ENCODE data around the gene MILR1.

MILR1 gene

GRCh38 chr17:64459284-64459747 lies 10.4 kb downstream of the MILR1 start:
- TF ChIP-seq TAF1 (IDR thresholded peaks at IDR 0.05; ENCODE audit: borderline replicate concordance, insufficient read depth, low read length): no peak
- TF ChIP-seq SIN3A (IDR thresholded peaks at IDR 0.05; ENCODE audit: borderline replicate concordance, insufficient read depth, low read length): no peak
- TF ChIP-seq FOXP2 (optimal IDR thresholded peaks at IDR 0.05; ENCODE audit: borderline replicate concordance, extremely low read depth, extremely low read length, insufficient read depth): no peak
- no peak for TF ChIP-seq POLR2AphosphoS5 (IDR thresholded peaks at IDR 0.05; ENCODE audit: low read depth, low read length)
- TF ChIP-seq REST (IDR thresholded peaks at IDR 0.05; ENCODE audit: insufficient read depth in 1 of 2, low read depth in 2 of 2, low read length in 2 of 2): no peak

- TF ChIP-seq SIN3A (IDR thresholded peaks at IDR 0.05; ENCODE audit: borderline replicate concordance, insufficient read depth, low read length) (no peak), REST (IDR thresholded peaks at IDR 0.05; ENCODE audit: insufficient read depth in 1 of 2, low read depth in 2 of 2, low read length in 2 of 2) (no peak), POLR2AphosphoS5 (IDR thresholded peaks at IDR 0.05; ENCODE audit: low read depth, low read length) (no peak), TAF1 (IDR thresholded peaks at IDR 0.05; ENCODE audit: borderline replicate concordance, insufficient read depth, low read length) (no peak), FOXP2 (optimal IDR thresholded peaks at IDR 0.05; ENCODE audit: borderline replicate concordance, extremely low read depth, extremely low read length, insufficient read depth) (no peak)
These were observed 12.0 kb downstream of the MILR1 start for GRCh38 chr17:64460955-64461354.

- TF ChIP-seq REST (IDR thresholded peaks at IDR 0.05; ENCODE audit: insufficient read depth in 1 of 2, low read depth in 2 of 2, low read length in 2 of 2): no peak
- TF ChIP-seq POLR2AphosphoS5 (IDR thresholded peaks at IDR 0.05; ENCODE audit: low read depth, low read length): no peak
- TF ChIP-seq TAF1 (IDR thresholded peaks at IDR 0.05; ENCODE audit: borderline replicate concordance, insufficient read depth, low read length): no peak
- no peak for TF ChIP-seq FOXP2 (optimal IDR thresholded peaks at IDR 0.05; ENCODE audit: borderline replicate concordance, extremely low read depth, extremely low read length, insufficient read depth)
- TF ChIP-seq SIN3A (IDR thresholded peaks at IDR 0.05; ENCODE audit: borderline replicate concordance, insufficient read depth, low read length): no peak
These were observed 12.9 kb downstream of the MILR1 start for GRCh38 chr17:64461788-64462187.

- TF ChIP-seq POLR2AphosphoS5 (IDR thresholded peaks at IDR 0.05; ENCODE audit: low read depth, low read length): no peak
- TF ChIP-seq FOXP2 (optimal IDR thresholded peaks at IDR 0.05; ENCODE audit: borderline replicate concordance, extremely low read depth, extremely low read length, insufficient read depth): no peak
- TF ChIP-seq TAF1 (IDR thresholded peaks at IDR 0.05; ENCODE audit: borderline replicate concordance, insufficient read depth, low read length): no peak
- no peak for TF ChIP-seq REST (IDR thresholded peaks at IDR 0.05; ENCODE audit: insufficient read depth in 1 of 2, low read depth in 2 of 2, low read length in 2 of 2)
- TF ChIP-seq SIN3A (IDR thresholded peaks at IDR 0.05; ENCODE audit: borderline replicate concordance, insufficient read depth, low read length): no peak
These were observed 17.3 kb downstream of the MILR1 start for GRCh38 chr17:64466019-64466735.
